PC-9 (cell line): ENCODE results near the gene CEP83. TPM values are rescaled to one million over a fixed set of nuclear protein-coding genes. Genes with fewer than 3 reads are reported as not detected.

Experiments used
- BruUV-seq: library from RNA; stranded (reverse); fragments of 400-500 nt; replicated peaks from 2 replicates; lab custom pipeline; 2021; lab: Mats Ljungman, UMichigan
- CTCF ChIA-PET: fragments of 300-600 bp; sonication (Branson Sonifier 250); formaldehyde crosslinking; loops from one replicate; lab custom pipeline; 2022; ENCODE audit warnings: antibody characterized with exemption; lab: Charles Lee
- POLR2A ChIA-PET: fragments of 300-600 bp; sonication (Branson Sonifier 250); formaldehyde crosslinking; loops from one replicate; lab custom pipeline; 2022; ENCODE audit warnings: antibody characterized with exemption; ENCODE audit not compliant: unreplicated experiment; lab: Charles Lee
- DNase-seq, 2 experiments: peaks; one replicate each; pipeline versions ENCODE4 v3.0.0 to v3.0.0-alpha.2; 2015 to 2022; ENCODE audit warnings: mixed read lengths in 1 of 2
- H2AFZ ChIP-seq: fragments of 200-600 bp; sonication (generic); 2 replicates; pipeline ENCODE4 v1.8.1; 2017; ENCODE audit warnings: antibody characterized with exemption
- H3F3A ChIP-seq: fragments of 200-600 bp; sonication (generic); 2 replicates; pipeline ENCODE4 v1.8.1; 2017; ENCODE audit warnings: antibody characterized with exemption, mild to moderate bottlenecking, low read depth; ENCODE audit not compliant: insufficient read depth
- H3K27ac ChIP-seq: fragments of 200-600 bp; sonication (generic); 2 replicates; pipeline ENCODE4 v1.6.1; 2016; ENCODE audit warnings: mixed run types
- H3K27me3 ChIP-seq: fragments of 200-600 bp; sonication (generic); 2 replicates; pipeline ENCODE4 v1.6.1; 2016; ENCODE audit warnings: low read depth, mixed run types; ENCODE audit not compliant: insufficient read depth
- H3K36me3 ChIP-seq: fragments of 200-600 bp; sonication (generic); 2 replicates; pipeline ENCODE4 v1.6.1; 2016; ENCODE audit warnings: low read depth, mixed run types
- H3K4me1 ChIP-seq: fragments of 200-600 bp; sonication (generic); replicated peaks from 2 replicates; pipeline ENCODE4 v1.6.1; 2016; ENCODE audit warnings: mixed run types; ENCODE audit not compliant: insufficient read depth
- H3K4me2 ChIP-seq: fragments of 200-600 bp; sonication (generic); 2 replicates; pipeline ENCODE4 v1.6.1; 2017; ENCODE audit warnings: mixed run types
- H3K4me3 ChIP-seq: fragments of 200-600 bp; sonication (generic); 2 replicates; pipeline ENCODE4 v1.6.1; 2016; ENCODE audit warnings: mixed run types
- H3K79me2 ChIP-seq: fragments of 200-600 bp; sonication (generic); 2 replicates; pipeline ENCODE4 v1.6.1; 2017; ENCODE audit warnings: low read depth, mixed run types
- H3K9me2 ChIP-seq: fragments of 200-600 bp; sonication (generic); 2 replicates; pipeline ENCODE4 v1.8.1; 2017; ENCODE audit warnings: mild to moderate bottlenecking; ENCODE audit not compliant: insufficient read depth
- H3K9me3 ChIP-seq: fragments of 200-600 bp; sonication (generic); 2 replicates; pipeline ENCODE4 v1.8.1; 2016; ENCODE audit warnings: low read depth; ENCODE audit not compliant: insufficient read depth
- H4K20me1 ChIP-seq: fragments of 200-600 bp; sonication (generic); 2 replicates; pipeline ENCODE4 v1.8.1; 2017; ENCODE audit not compliant: insufficient read depth
- EZH2 ChIP-seq: fragments of 200-600 bp; sonication (generic); IDR thresholded peaks from 2 replicates; pipeline ENCODE4 v1.8.0; 2017; ENCODE audit warnings: antibody characterized with exemption, low read depth
- intact Hi-C: fragments of 100-400 bp; cut with micrococcal nuclease; formaldehyde crosslinking; loops from one replicate; pipeline ENCODE4 v1.10.0; 2022; ENCODE audit not compliant: unreplicated experiment
- total RNA-seq: library from RNA; stranded (reverse); gene quantifications from 2 replicates; pipeline ENCODE4 v1.2.3, GENCODE V29; 2021
- TF ChIP-seq, protein P1 (sequence below): fragments of 200-600 bp; sonication (generic); conservative IDR thresholded peaks from 2 replicates; pipeline ENCODE4 v1.6.1; 2017; ENCODE audit warnings: mixed run types, antibody characterized with exemption, mild to moderate bottlenecking, moderate library complexity

The CEP83 gene
- total RNA-seq, 1 experiment from 2014 or later: 19.6 TPM

GRCh38 chr12:94272280-94272679, 187.4 kb downstream of the CEP83 start:
- BruUV-seq: no TSS peak
- Histone ChIP-seq H3K9me2 (no peaks in the 10 kb centered on the region), H3K27ac (no peak overlapping the region), H2AFZ (no peak overlapping the region), H3K9me3 (no peaks in the 10 kb centered on the region), H3F3A (no peaks in the 10 kb centered on the region), H3K4me3 (no peak overlapping the region), H3K79me2 (no peaks in the 10 kb centered on the region), H4K20me1 (no peaks in the 10 kb centered on the region), H3K36me3 (no peaks in the 10 kb centered on the region), H3K27me3 (peaks cover 8% of the 10 kb centered on the region; the same call in 1 of the 2 replicates), H3K4me1 (no peaks in the 10 kb centered on the region), H3K4me2 (no peak overlapping the region)
- no peak for TF ChIP-seq EZH2
- TF ChIP-seq, protein P1, sequence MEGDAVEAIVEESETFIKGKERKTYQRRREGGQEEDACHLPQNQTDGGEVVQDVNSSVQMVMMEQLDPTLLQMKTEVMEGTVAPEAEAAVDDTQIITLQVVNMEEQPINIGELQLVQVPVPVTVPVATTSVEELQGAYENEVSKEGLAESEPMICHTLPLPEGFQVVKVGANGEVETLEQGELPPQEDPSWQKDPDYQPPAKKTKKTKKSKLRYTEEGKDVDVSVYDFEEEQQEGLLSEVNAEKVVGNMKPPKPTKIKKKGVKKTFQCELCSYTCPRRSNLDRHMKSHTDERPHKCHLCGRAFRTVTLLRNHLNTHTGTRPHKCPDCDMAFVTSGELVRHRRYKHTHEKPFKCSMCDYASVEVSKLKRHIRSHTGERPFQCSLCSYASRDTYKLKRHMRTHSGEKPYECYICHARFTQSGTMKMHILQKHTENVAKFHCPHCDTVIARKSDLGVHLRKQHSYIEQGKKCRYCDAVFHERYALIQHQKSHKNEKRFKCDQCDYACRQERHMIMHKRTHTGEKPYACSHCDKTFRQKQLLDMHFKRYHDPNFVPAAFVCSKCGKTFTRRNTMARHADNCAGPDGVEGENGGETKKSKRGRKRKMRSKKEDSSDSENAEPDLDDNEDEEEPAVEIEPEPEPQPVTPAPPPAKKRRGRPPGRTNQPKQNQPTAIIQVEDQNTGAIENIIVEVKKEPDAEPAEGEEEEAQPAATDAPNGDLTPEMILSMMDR: no peak
- ChIA-PET POLR2A (no interaction called here), CTCF (no interaction called here)
- intact Hi-C loops: no loop called here
- no peak for DNase-seq

DNA sequence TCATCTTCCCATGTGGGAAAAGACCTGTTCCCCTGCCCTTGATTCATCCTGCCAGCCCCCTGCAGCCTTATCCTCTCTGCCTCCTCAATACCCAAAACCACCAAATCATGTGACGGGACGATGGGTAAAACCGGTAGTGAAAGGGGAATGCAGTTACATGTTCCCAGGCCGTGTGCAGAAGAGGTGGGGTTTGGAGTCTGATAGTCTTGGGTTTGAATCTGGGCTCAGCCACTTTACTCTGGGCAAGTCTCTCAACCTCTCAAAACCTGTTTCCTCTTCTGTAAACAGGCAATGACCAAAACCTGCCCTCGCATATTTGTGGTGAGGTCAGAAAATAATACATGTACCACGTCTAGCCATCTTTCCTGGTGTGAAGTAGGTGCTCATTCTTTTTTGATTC, 188.3 kb downstream of the CEP83 start:
- TF ChIP-seq EZH2: no peak
- TF ChIP-seq, protein P1: no peak
- intact Hi-C loops: no loop called here
- Histone ChIP-seq H3K36me3 (no peaks in the 10 kb centered on the region), H3K79me2 (no peaks in the 10 kb centered on the region), H3K27ac (no peak overlapping the region), H2AFZ (no peak overlapping the region), H3K4me1 (no peaks in the 10 kb centered on the region), H3K9me3 (no peaks in the 10 kb centered on the region), H3K27me3 (peaks cover 10% of the 10 kb centered on the region; the same call in 1 of the 2 replicates), H3K9me2 (no peaks in the 10 kb centered on the region), H3K4me2 (no peak overlapping the region), H3F3A (no peaks in the 10 kb centered on the region), H4K20me1 (no peaks in the 10 kb centered on the region), H3K4me3 (no peak overlapping the region)
- no peak for DNase-seq
- no TSS peak for BruUV-seq
- ChIA-PET POLR2A (no interaction called here), CTCF (no interaction called here)

- ChIA-PET CTCF (interaction anchor here (0.7 kb wide), 1 partner anchor 76 kb away, joined by 3 read pairs; no protein-coding TSS in a partner anchor), POLR2A (no interaction called here)
- H3K36me3 ChIP-seq: no peaks in the 10 kb centered on the region
- DNase-seq: no peak
- no peaks in the 10 kb centered on the region for H3K4me1 ChIP-seq
- no peak for TF ChIP-seq EZH2
- TF ChIP-seq, protein P1: no peak
- H3K79me2 ChIP-seq: no peaks in the 10 kb centered on the region
- intact Hi-C loops: no loop called here
- H3F3A ChIP-seq: no peaks in the 10 kb centered on the region
- H2AFZ ChIP-seq: no peak overlapping the region
- H4K20me1 ChIP-seq: no peaks in the 10 kb centered on the region
- no peak overlapping the region for H3K4me3 ChIP-seq
- H3K27ac ChIP-seq: no peak overlapping the region
- no peaks in the 10 kb centered on the region for H3K9me2 ChIP-seq
- BruUV-seq: no TSS peak
- H3K9me3 ChIP-seq: no peaks in the 10 kb centered on the region
- peaks cover 10% of the 10 kb centered on the region; the same call in 1 of the 2 replicates for H3K27me3 ChIP-seq
- no peak overlapping the region for H3K4me2 ChIP-seq
These were observed 190.2 kb downstream of the CEP83 start for GRCh38 chr12:94269316-94269999.
